ENCODE data around the gene RASD1. TPM values are rescaled to one million over a fixed set of nuclear protein-coding genes. Genes with fewer than 3 reads are reported as not detected.
"Not testable (repeated sequence)": the region's sequence is repeated elsewhere in the genome, so short reads cannot be mapped to it uniquely, and the experiment has no call there.

RASD1 gene
- total RNA-seq, 1 experiment from 2014 or later = 1.2 TPM

DNA sequence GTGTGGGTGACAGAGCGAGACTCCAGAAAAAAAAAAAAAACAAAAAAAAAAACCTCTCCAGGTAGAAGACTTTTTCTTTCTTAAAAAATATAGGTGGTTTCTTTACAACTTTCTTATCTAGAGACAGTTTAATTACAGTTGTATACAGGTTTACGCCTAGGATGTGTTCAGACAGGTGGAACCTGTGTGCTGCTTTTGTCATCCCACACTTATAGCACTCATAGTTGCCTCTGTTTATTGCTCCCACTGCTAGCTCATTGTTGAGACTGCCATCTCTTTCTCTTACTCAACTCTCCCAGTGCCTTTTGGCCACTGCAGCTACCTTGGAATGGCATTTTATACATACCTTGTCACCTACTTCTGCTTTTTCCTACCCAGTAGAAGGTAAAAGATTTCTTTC lies 38.5 kb downstream of the RASD1 start:
- Histone ChIP-seq H3K27ac (no peak overlapping the region), H3K36me3 (ENCODE audit: low read depth) (no peaks in the 10 kb centered on the region), H3K9me2 (ENCODE audit: insufficient read depth) (no peaks in the 10 kb centered on the region), H3K9me3 (ENCODE audit: insufficient read depth, low read depth) (0 out of 2 replicates have a peak, but pooled peaks cover 3% of the 10 kb centered on the region), H3K4me1 (replicated peaks; ENCODE audit: insufficient read depth) (no peaks in the 10 kb centered on the region), H4K20me1 (ENCODE audit: insufficient read depth) (peaks cover 3% of the 10 kb centered on the region; the same call in 1 of the 2 replicates), H3F3A (ENCODE audit: insufficient read depth, low read depth) (no peaks in the 10 kb centered on the region), H3K27me3 (ENCODE audit: insufficient read depth, low read depth) (peaks cover 88% of the 10 kb centered on the region), H3K4me3 (no peak overlapping the region), H2AFZ (no peak overlapping the region), H3K79me2 (ENCODE audit: low read depth) (no peaks in the 10 kb centered on the region), H3K4me2 (no peak overlapping the region)
- ChIA-PET CTCF (no interaction called here), POLR2A (ENCODE audit: unreplicated experiment) (no interaction called here)
- intact Hi-C loops (cut with micrococcal nuclease; ENCODE audit: unreplicated experiment) = no loop called here
- TF ChIP-seq CTCF (conservative IDR thresholded peaks at IDR 0.05) = no peak
- no peak for TF ChIP-seq EZH2 (IDR thresholded peaks at IDR 0.05; ENCODE audit: low read depth)
- DNase-seq = no peak
- BruUV-seq (replicated peaks) = no TSS peak

DNA sequence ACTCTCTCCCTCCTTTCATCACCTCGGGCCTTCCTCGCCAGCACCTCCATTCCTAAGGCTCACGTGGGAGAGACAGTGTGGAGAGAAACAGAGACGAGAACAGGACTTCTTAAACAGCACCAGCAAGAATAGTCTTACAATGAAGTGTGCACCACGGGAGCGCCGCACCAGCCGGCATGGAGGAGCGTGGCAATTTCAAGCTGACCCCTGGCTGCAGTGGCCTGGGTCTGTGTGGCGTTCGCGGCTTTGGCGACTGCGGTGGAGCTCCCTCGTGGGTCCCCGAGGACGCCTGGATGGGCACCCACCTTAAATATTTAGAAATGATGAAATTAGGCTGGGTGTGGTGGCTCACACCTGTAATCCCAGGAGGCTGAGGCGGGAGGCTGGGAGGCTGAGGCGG lies 39.9 kb downstream of the RASD1 start:
- CTCF ChIA-PET = no interaction called here
- no peaks in the 10 kb centered on the region for H3F3A ChIP-seq (ENCODE audit: insufficient read depth, low read depth)
- H3K9me3 ChIP-seq (ENCODE audit: insufficient read depth, low read depth) = 0 out of 2 replicates have a peak, but pooled peaks cover 3% of the 10 kb centered on the region
- no peak overlapping the region for H3K27ac ChIP-seq
- TF ChIP-seq CTCF (conservative IDR thresholded peaks at IDR 0.05) (no peak), EZH2 (IDR thresholded peaks at IDR 0.05; ENCODE audit: low read depth) (no peak)
- H3K4me1 ChIP-seq (replicated peaks; ENCODE audit: insufficient read depth) = no peaks in the 10 kb centered on the region
- no peaks in the 10 kb centered on the region for H3K36me3 ChIP-seq (ENCODE audit: low read depth)
- no TSS peak for BruUV-seq (replicated peaks)
- intact Hi-C loops (cut with micrococcal nuclease; ENCODE audit: unreplicated experiment) = no loop called here
- no peak overlapping the region for H3K4me3 ChIP-seq
- no peak for DNase-seq
- H4K20me1 ChIP-seq (ENCODE audit: insufficient read depth) = no peaks in the 10 kb centered on the region
- no peak overlapping the region for H2AFZ ChIP-seq
- no peaks in the 10 kb centered on the region for H3K9me2 ChIP-seq (ENCODE audit: insufficient read depth)
- H3K27me3 ChIP-seq (ENCODE audit: insufficient read depth, low read depth) = peaks cover 87% of the 10 kb centered on the region
- H3K4me2 ChIP-seq = no peak overlapping the region
- POLR2A ChIA-PET (ENCODE audit: unreplicated experiment) = no interaction called here
- no peaks in the 10 kb centered on the region for H3K79me2 ChIP-seq (ENCODE audit: low read depth)

GRCh38 chr17:17455173-17455572 lies 41.0 kb downstream of the RASD1 start:
- Histone ChIP-seq H3F3A (ENCODE audit: insufficient read depth, low read depth) (no peaks in the 10 kb centered on the region), H2AFZ (no peak overlapping the region), H3K4me3 (no peak overlapping the region), H3K4me1 (replicated peaks; ENCODE audit: insufficient read depth) (no peaks in the 10 kb centered on the region), H3K9me2 (ENCODE audit: insufficient read depth) (no peaks in the 10 kb centered on the region), H3K27me3 (ENCODE audit: insufficient read depth, low read depth) (peaks cover 87% of the 10 kb centered on the region), H3K79me2 (ENCODE audit: low read depth) (no peaks in the 10 kb centered on the region), H3K27ac (no peak overlapping the region), H3K4me2 (no peak overlapping the region), H4K20me1 (ENCODE audit: insufficient read depth) (no peaks in the 10 kb centered on the region), H3K36me3 (ENCODE audit: low read depth) (no peaks in the 10 kb centered on the region), H3K9me3 (ENCODE audit: insufficient read depth, low read depth) (0 out of 2 replicates have a peak, but pooled peaks cover 1% of the 10 kb centered on the region)
- TF ChIP-seq EZH2 (IDR thresholded peaks at IDR 0.05; ENCODE audit: low read depth) (no peak), CTCF (conservative IDR thresholded peaks at IDR 0.05) (no peak)
- intact Hi-C loops (cut with micrococcal nuclease; ENCODE audit: unreplicated experiment) = no loop called here
- BruUV-seq (replicated peaks) = no TSS peak
- CTCF ChIA-PET = no interaction called here
- DNase-seq = no peak
- POLR2A ChIA-PET (ENCODE audit: unreplicated experiment) = no interaction called here

GRCh38 chr17:17454700-17455099 lies 41.5 kb downstream of the RASD1 start:
- H3K36me3 ChIP-seq (ENCODE audit: low read depth); H3K4me1 ChIP-seq (replicated peaks; ENCODE audit: insufficient read depth); BruUV-seq (replicated peaks); POLR2A ChIA-PET (ENCODE audit: unreplicated experiment); CTCF ChIA-PET; DNase-seq; H4K20me1 ChIP-seq (ENCODE audit: insufficient read depth); H3F3A ChIP-seq (ENCODE audit: insufficient read depth, low read depth); H3K79me2 ChIP-seq (ENCODE audit: low read depth); H3K4me2 ChIP-seq; H3K4me3 ChIP-seq; H3K27ac ChIP-seq; H3K9me2 ChIP-seq (ENCODE audit: insufficient read depth); H2AFZ ChIP-seq; H3K9me3 ChIP-seq (ENCODE audit: insufficient read depth, low read depth); intact Hi-C loops (cut with micrococcal nuclease; ENCODE audit: unreplicated experiment): not testable (repeated sequence)
- H3K27me3 ChIP-seq (ENCODE audit: insufficient read depth, low read depth) = peaks cover 90% of the 10 kb centered on the region

Measured in PC-9 (cell line).